K562 treated with DMSO at 1 percent for 48 hours (cell line): ENCODE data around the gene GRM1. TPM values are rescaled to one million over a fixed set of nuclear protein-coding genes. Genes with fewer than 3 reads are reported as not detected.

ENCODE experiments used
- total RNA-seq: library from RNA; unstranded; fragments of 300-600 nt; gene quantifications from 2 replicates; pipeline ENCODE4 v1.2.3, GENCODE V29; 2022; ENCODE audit warnings: low replicate concordance; ENCODE audit errors: extremely low read depth

The GRM1 gene
- total RNA-seq = not detected in 2 replicates

DNA sequence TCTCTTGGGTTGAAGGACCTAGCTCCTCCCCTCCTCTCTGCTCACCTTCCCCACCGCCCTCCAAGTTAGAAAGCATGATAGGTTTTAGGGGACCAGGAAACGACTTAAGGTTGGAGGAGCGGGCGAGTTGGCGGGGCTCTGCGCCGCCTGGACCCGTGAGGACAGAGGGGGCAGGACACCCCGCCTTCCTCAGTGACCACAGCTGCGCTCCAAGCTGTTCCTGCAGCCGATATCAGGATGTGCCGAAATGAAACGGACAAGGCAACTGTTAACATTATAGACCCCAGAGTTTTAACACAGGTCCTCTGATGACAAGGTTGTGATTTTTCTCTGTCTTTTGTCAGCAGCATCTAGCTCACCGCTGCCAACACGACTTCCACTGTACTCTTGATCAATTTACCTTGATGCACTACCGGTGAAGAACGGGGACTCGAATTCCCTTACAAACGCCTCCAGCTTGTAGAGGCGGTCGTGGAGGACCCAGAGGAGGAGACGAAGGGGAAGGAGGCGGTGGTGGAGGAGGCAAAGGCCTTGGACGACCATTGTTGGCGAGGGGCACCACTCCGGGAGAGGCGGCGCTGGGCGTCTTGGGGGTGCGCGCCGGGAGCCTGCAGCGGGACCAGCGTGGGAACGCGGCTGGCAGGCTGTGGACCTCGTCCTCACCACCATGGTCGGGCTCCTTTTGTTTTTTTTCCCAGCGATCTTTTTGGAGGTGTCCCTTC is at the start of gene GRM1:
Gene GRM1, plus strand, starts transcription at position 212 of the 722 bp plus-strand sequence. Its CDS starts 456 bp downstream, at position 668.

Other genes starting within 250 kb of the GRM1 start
- gene FBXO30, start 214.3 kb upstream of the GRM1 start, total RNA-seq = not detected in 2 replicates
- not detected in 2 replicates for gene SHPRH, start 64.7 kb upstream of the GRM1 start, total RNA-seq